K562 (cell line): ENCODE measurements around the gene POU2F1. TPM values are rescaled to one million over a fixed set of nuclear protein-coding genes. Genes with fewer than 3 reads are reported as not detected.

Experiments
- ATAC-seq: fragments of 200-7000 bp; cut with Tn5 transposase; 3 replicates; pipeline ENCODE4 v1.9.1; 2020; ENCODE audit warnings: moderate library complexity
- BruUV-seq: library from RNA; stranded (reverse); fragments of 400-500 nt; replicated peaks from 2 replicates; lab custom pipeline; 2021; lab: Mats Ljungman, UMichigan
- CTCF ChIA-PET: fragments of 300-600 bp; formaldehyde crosslinking; extraction: SDS; loops from one replicate; lab custom pipeline; 2021; ENCODE audit warnings: low intra/inter-chr PET ratio; lab: Yijun Ruan, JAX
- POLR2A ChIA-PET: fragments of 300-600, 350-650 bp; sonication (Branson Sonifier 250); formaldehyde crosslinking; extraction: SDS; loops from one replicate; lab custom pipeline; 2021; ENCODE audit warnings: antibody characterized with exemption, inconsistent platforms; lab: Yijun Ruan, JAX
- DNase-seq, 4 experiments: peaks; one replicate each; pipeline versions ENCODE4 v3.0.0 to v3.0.0-alpha.2; 2011 to 2018; ENCODE audit warnings: low spot score in 3 of 4, mixed read lengths in 3 of 4; ENCODE audit errors: extremely low read depth in 1 of 4
- FAIRE-seq: peaks from 2 replicates; lab custom pipeline; 2011; peaks lifted over from hg19 to GRCh38; lab: Jason Lieb, UNC
- H2AFZ ChIP-seq: 2 replicates; pipeline ENCODE4 v1.6.0; 2011; ENCODE audit warnings: low read depth, low read length, control low read depth, inconsistent platforms
- H3K27ac ChIP-seq: fragments of 200-600 bp; 3 replicates; pipeline ENCODE4 v1.8.0; 2011; ENCODE audit warnings: low read depth, mild to moderate bottlenecking, control low read depth, inconsistent platforms, low read length, moderate library complexity, mixed read lengths; ENCODE audit errors: extremely low read depth
- H3K27me3 ChIP-seq, 2 experiments: fragments of 300-600 bp in 1 of 2; 2 replicates in 1 of 2; 3 replicates in 1 of 2; pipeline versions ENCODE4 v1.6.0 to v1.8.0; 2011; ENCODE audit warnings: inconsistent platforms in 2 of 2, low read length in 2 of 2, mild to moderate bottlenecking in 1 of 2, mixed read lengths in 1 of 2, moderate library complexity in 1 of 2; ENCODE audit not compliant: control insufficient read depth in 2 of 2, insufficient read depth in 2 of 2
- H3K36me3 ChIP-seq: fragments of 300-600 bp; 3 replicates; pipeline ENCODE4 v1.8.0; 2011; ENCODE audit warnings: mild to moderate bottlenecking, low read length, inconsistent platforms; ENCODE audit not compliant: control insufficient read depth, insufficient read depth
- H3K4me1 ChIP-seq, 2 experiments: fragments of 200-600 bp in 1 of 2; replicated peaks in 1 of 2; 2 replicates in 1 of 2; 3 replicates in 1 of 2; pipeline versions ENCODE4 v1.5.1 to v1.8.0; 2011; ENCODE audit warnings: inconsistent platforms in 2 of 2, low read length in 2 of 2, mild to moderate bottlenecking in 1 of 2, mixed read lengths in 1 of 2, moderate library complexity in 1 of 2; ENCODE audit not compliant: control insufficient read depth in 2 of 2, insufficient read depth in 2 of 2
- H3K4me2 ChIP-seq: 2 replicates; pipeline ENCODE4 v1.6.1; 2011; ENCODE audit warnings: low read length, control low read depth, inconsistent platforms, mixed read lengths; ENCODE audit not compliant: insufficient read depth
- H3K4me3 ChIP-seq: fragments of 200-600 bp; sonication (generic), shearing (Covaris generic); 2 replicates; pipeline ENCODE4 v1.5.1; 2016; ENCODE audit warnings: control low read depth, inconsistent platforms
- H3K79me2 ChIP-seq: fragments of 200-600 bp; 3 replicates; pipeline ENCODE4 v1.8.0; 2011; ENCODE audit warnings: low read length, inconsistent platforms; ENCODE audit not compliant: control insufficient read depth, insufficient read depth
- H3K9ac ChIP-seq, 2 experiments: 2 replicates each; pipeline versions ENCODE4 v1.6.0 to v1.6.1; 2011; ENCODE audit warnings: low read depth in 2 of 2, low read length in 2 of 2, control low read depth in 1 of 2, inconsistent platforms in 1 of 2, mild to moderate bottlenecking in 1 of 2, mixed read lengths in 1 of 2; ENCODE audit not compliant: insufficient read depth in 1 of 2
- H3K9me1 ChIP-seq: one replicate; pipeline ENCODE4 v1.6.0; 2011; ENCODE audit warnings: inconsistent platforms, mild to moderate bottlenecking, low read length, moderate library complexity; ENCODE audit not compliant: control insufficient read depth, insufficient read depth
- H3K9me3 ChIP-seq: replicated peaks from 2 replicates; pipeline ENCODE4 v1.5.1; 2011; ENCODE audit warnings: low read depth, low read length, inconsistent platforms; ENCODE audit not compliant: control insufficient read depth, insufficient read depth
- H4K20me1 ChIP-seq: replicated peaks from 2 replicates; pipeline ENCODE4 v1.6.1; 2011; ENCODE audit warnings: low read length, inconsistent platforms, mixed read lengths; ENCODE audit not compliant: control insufficient read depth, insufficient read depth
- ARID1B ChIP-seq: fragments of 450-650 bp; IDR thresholded peaks from 2 replicates; pipeline ENCODE4 v1.6.1; 2016; ENCODE audit warnings: antibody characterized with exemption, mild to moderate bottlenecking, inconsistent platforms
- CREB3 ChIP-seq: fragments of 450-650 bp; conservative IDR thresholded peaks from 2 replicates; pipeline ENCODE4 v1.6.1; 2016; ENCODE audit warnings: missing genetic modification characterization, low read depth, mild to moderate bottlenecking, missing compliant biosample characterization, moderate library complexity
- MAFK ChIP-seq: IDR thresholded peaks from 2 replicates; pipeline ENCODE4 v1.6.1; 2011; ENCODE audit warnings: low read length, improper control_type of control experiment
- NFE2L1 ChIP-seq: fragments of 450-650 bp; IDR thresholded peaks from 2 replicates; pipeline ENCODE4 v1.6.1; 2016; ENCODE audit warnings: missing genetic modification characterization, low read depth, mild to moderate bottlenecking, missing compliant biosample characterization, moderate library complexity, borderline replicate concordance
- PHTF2 ChIP-seq: fragments of 250-450 bp; sonication (Bioruptor Pico); IDR thresholded peaks from 2 replicates; pipeline ENCODE4 v1.5.0; 2021; ENCODE audit warnings: mild to moderate bottlenecking
- SMARCA4 ChIP-seq: fragments of 450-650 bp; IDR thresholded peaks from 2 replicates; pipeline ENCODE4 v1.6.1; 2016
- ZNF592 ChIP-seq: fragments of 450-650 bp; IDR thresholded peaks from 2 replicates; pipeline ENCODE4 v1.6.1; 2017; ENCODE audit warnings: antibody characterized with exemption, mild to moderate bottlenecking
- WGBS: fragments of 100-300 bp; shearing (Covaris generic); methylation state at CpG from one replicate; pipeline ENCODE4 v1.1.6; 2016; ENCODE audit warnings: low coverage, mixed read lengths; ENCODE audit not compliant: insufficient coverage; ENCODE audit errors: missing lambda C conversion rate; 5-methylcytosine and 5-hydroxymethylcytosine counted together
- in situ Hi-C: fragments of 300-500 bp; cut with MboI; formaldehyde crosslinking; loops from 4 replicates; pipeline ENCODE4 v1.15.0; 2018; ENCODE audit warnings: inconsistent platforms, mixed read lengths
- intact Hi-C: fragments of 100-400 bp; cut with micrococcal nuclease; formaldehyde crosslinking; loops from 2 replicates; pipeline ENCODE4 v1.14.2; 2022
- polyA plus RNA-seq, 8 experiments: library from polyadenylated mRNA; depleted of rRNA in 4 of 8; stranded (reverse) in 5 of 8; unstranded in 3 of 8; fragments of >200 nt; fragmentation: Nextera tagmentation in 2 of 8; fragmentation: Illumina TruSeq in 1 of 8; extraction: Ambion mirVana in 2 of 8; extraction: Trizol in 1 of 8; gene quantifications; 2 replicates each; pipeline versions ENCODE4 v1.2.1 to v1.2.3, GENCODE V29; 2011 to 2014; ENCODE audit warnings: inconsistent platforms in 1 of 8, missing spikeins in 1 of 8
- total RNA-seq, 7 experiments: library from RNA; depleted of rRNA in 6 of 7; stranded (reverse); fragments of >200 nt in 6 of 7; fragmentation: Illumina TruSeq in 2 of 7; extraction: Trizol in 2 of 7; gene quantifications; 2 replicates each; pipeline versions ENCODE4 v1.2.1 to v1.2.3, GENCODE V29; 2011 to 2021; ENCODE audit warnings: low replicate concordance in 1 of 7
- TF ChIP-seq, protein P1 (sequence below), 3 experiments: IDR thresholded peaks in 2 of 3; conservative IDR thresholded peaks in 1 of 3; 2 replicates each; pipeline ENCODE4 v1.5.1; 2011 to 2012; ENCODE audit warnings: low read length in 3 of 3, mild to moderate bottlenecking in 3 of 3, control low read depth in 2 of 3, improper control_type of control experiment in 1 of 3, inconsistent platforms in 1 of 3, low read depth in 1 of 3, mixed read lengths in 1 of 3, moderate library complexity in 1 of 3; ENCODE audit not compliant: insufficient read depth in 2 of 3
- TF ChIP-seq, protein P2 (sequence below): fragments of 450-650 bp; IDR thresholded peaks from 2 replicates; pipeline ENCODE4 v1.6.1; 2018; ENCODE audit not compliant: partially characterized antibody

Gene POU2F1
- total and polyA plus RNA-seq, 9 of the 15 experiments (the other 6 are each of a cell fraction or from before 2014, with no cell fraction given) = 2.6 to 22.3 (median 8.8) TPM

- H3K27me3 ChIP-seq = no peaks in the 10 kb centered on the region
- H3K9me3 ChIP-seq = no peaks in the 10 kb centered on the region
- CTCF ChIA-PET = no interaction called here
- H2AFZ ChIP-seq = peak overlapping the region; percentile 56
- POLR2A ChIA-PET = interaction anchor here (1.0 kb wide), 1 partner anchor 168 kb away, joined by 3 read pairs; no protein-coding TSS in a partner anchor
- peaks cover 25% of the 10 kb centered on the region for H3K36me3 ChIP-seq
- no peaks in the 10 kb centered on the region for H4K20me1 ChIP-seq
- intact Hi-C loops = loop anchor here (5.0 kb wide), 1 partner anchor 120 kb away; no protein-coding TSS in a partner anchor
- H3K27ac ChIP-seq = peak overlapping the region; percentile 45; the same call in 1 of the 3 replicates
- H3K79me2 ChIP-seq = no peaks in the 10 kb centered on the region
- DNase-seq (peak in 2 of 4 experiments; percentile 17 to 31), ATAC-seq (peak; percentile 82), FAIRE-seq (peak; percentile 65)
- peak overlapping the region; percentile 23; the same call in 1 of the 2 replicates for H3K4me2 ChIP-seq
- BruUV-seq = no TSS peak
- H3K9me1 ChIP-seq = no peaks in the 10 kb centered on the region
- no peak overlapping the region for H3K4me3 ChIP-seq
- H3K9ac ChIP-seq = no peak overlapping the region
- WGBS = 48% methylated on average over 7 of the region's 7 CpGs
- in situ Hi-C loops = no loop called here
- peaks cover 0 to 9% of the 10 kb centered on the region in 2 experiments; a peak in 2 of 5 replicates for H3K4me1 ChIP-seq
- TF ChIP-seq, protein P1, sequence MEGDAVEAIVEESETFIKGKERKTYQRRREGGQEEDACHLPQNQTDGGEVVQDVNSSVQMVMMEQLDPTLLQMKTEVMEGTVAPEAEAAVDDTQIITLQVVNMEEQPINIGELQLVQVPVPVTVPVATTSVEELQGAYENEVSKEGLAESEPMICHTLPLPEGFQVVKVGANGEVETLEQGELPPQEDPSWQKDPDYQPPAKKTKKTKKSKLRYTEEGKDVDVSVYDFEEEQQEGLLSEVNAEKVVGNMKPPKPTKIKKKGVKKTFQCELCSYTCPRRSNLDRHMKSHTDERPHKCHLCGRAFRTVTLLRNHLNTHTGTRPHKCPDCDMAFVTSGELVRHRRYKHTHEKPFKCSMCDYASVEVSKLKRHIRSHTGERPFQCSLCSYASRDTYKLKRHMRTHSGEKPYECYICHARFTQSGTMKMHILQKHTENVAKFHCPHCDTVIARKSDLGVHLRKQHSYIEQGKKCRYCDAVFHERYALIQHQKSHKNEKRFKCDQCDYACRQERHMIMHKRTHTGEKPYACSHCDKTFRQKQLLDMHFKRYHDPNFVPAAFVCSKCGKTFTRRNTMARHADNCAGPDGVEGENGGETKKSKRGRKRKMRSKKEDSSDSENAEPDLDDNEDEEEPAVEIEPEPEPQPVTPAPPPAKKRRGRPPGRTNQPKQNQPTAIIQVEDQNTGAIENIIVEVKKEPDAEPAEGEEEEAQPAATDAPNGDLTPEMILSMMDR (IDR thresholded peaks at IDR 0.05 in 2 of 3, conservative IDR thresholded peaks at IDR 0.05 in 1 of 3; ENCODE audit: insufficient read depth in 2 of 3, low read depth in 1 of 3, low read length in 3 of 3) = no peak
- TF ChIP-seq, protein P2, sequence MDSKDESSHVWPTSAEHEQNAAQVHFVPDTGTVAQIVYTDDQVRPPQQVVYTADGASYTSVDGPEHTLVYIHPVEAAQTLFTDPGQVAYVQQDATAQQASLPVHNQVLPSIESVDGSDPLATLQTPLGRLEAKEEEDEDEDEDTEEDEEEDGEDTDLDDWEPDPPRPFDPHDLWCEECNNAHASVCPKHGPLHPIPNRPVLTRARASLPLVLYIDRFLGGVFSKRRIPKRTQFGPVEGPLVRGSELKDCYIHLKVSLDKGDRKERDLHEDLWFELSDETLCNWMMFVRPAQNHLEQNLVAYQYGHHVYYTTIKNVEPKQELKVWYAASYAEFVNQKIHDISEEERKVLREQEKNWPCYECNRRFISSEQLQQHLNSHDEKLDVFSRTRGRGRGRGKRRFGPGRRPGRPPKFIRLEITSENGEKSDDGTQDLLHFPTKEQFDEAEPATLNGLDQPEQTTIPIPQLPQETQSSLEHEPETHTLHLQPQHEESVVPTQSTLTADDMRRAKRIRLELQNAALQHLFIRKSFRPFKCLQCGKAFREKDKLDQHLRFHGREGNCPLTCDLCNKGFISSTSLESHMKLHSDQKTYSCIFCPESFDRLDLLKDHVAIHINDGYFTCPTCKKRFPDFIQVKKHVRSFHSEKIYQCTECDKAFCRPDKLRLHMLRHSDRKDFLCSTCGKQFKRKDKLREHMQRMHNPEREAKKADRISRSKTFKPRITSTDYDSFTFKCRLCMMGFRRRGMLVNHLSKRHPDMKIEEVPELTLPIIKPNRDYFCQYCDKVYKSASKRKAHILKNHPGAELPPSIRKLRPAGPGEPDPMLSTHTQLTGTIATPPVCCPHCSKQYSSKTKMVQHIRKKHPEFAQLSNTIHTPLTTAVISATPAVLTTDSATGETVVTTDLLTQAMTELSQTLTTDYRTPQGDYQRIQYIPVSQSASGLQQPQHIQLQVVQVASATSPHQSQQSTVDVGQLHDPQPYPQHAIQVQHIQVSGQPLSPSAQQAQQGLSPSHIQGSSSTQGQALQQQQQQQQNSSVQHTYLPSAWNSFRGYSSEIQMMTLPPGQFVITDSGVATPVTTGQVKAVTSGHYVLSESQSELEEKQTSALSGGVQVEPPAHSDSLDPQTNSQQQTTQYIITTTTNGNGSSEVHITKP = peak; percentile 42
- peak; percentile 42; the same call in 1 of the 2 replicates for TF ChIP-seq ARID1B
- TF ChIP-seq MAFK = peak; percentile 95
- peak; percentile 86 for TF ChIP-seq ZNF592
- TF ChIP-seq NFE2L1 (tag) = peak; percentile 47; the same call in 1 of the 2 replicates
- 0 out of 2 replicates have a peak, but pooled peaks have one; percentile 35 for TF ChIP-seq SMARCA4
- no peak for TF ChIP-seq PHTF2
- TF ChIP-seq CREB3 (tag) = peak; percentile 69; the same call in 1 of the 2 replicates
These were observed 166.7 kb downstream of the POU2F1 start for GRCh38 chr1:167387251-167387910.
